Esophagus squamous epithelium (tissue), 5 donors: ENCODE measurements around the gene CTNNA1. TPM values are rescaled to one million over a fixed set of nuclear protein-coding genes. Genes with fewer than 3 reads are reported as not detected.

Source experiments
- DNase-seq: peaks from one replicate; lab custom pipeline; 2025; lab: John Stamatoyannopoulos, UW
- H3K27ac ChIP-seq, 4 donors: fragments of 200-600 bp; sonication (generic); one replicate each; pipeline ENCODE4 v1.5.1; 2016 to 2019; ENCODE audit warnings: mild to moderate bottlenecking in 1 of 4
- H3K27me3 ChIP-seq, 4 donors: fragments of 200-600 bp; sonication (generic); 1 replicate in 3 of 4; 2 replicates in 1 of 4; pipeline versions ENCODE4 v1.5.1 to v1.6.0; 2017 to 2021; ENCODE audit warnings: antibody characterized with exemption in 1 of 4
- H3K36me3 ChIP-seq, 3 donors: fragments of 200-600 bp; sonication (generic); one replicate each; pipeline ENCODE4 v1.5.1; 2016 to 2019
- H3K4me1 ChIP-seq, 3 donors: fragments of 200-600 bp; sonication (generic); one replicate each; pipeline ENCODE4 v1.5.1; 2017 to 2019
- H3K4me3 ChIP-seq, 4 donors: fragments of 200-600 bp; sonication (generic); 1 replicate in 3 of 4; 2 replicates in 1 of 4; pipeline ENCODE4 v1.5.1; 2016 to 2019; ENCODE audit warnings: mild to moderate bottlenecking in 2 of 4, moderate library complexity in 1 of 4
- H3K9me3 ChIP-seq, 3 donors: fragments of 200-600 bp; sonication (generic); one replicate each; pipeline ENCODE4 v1.5.1; 2016 to 2019
- CTCF ChIP-seq, 6 experiments: fragments of 450-650 bp in 4 of 6; fragments of 200-600 bp in 2 of 6; sonication (generic) in 2 of 6; IDR thresholded peaks; one replicate each; pipeline ENCODE4 v1.5.1; 2016 to 2019; ENCODE audit warnings: antibody characterized with exemption in 6 of 6, mild to moderate bottlenecking in 4 of 6, moderate library complexity in 4 of 6
- POLR2A ChIP-seq, 4 donors: fragments of 450-650 bp; IDR thresholded peaks; one replicate each; pipeline ENCODE4 v1.6.1; 2017; ENCODE audit warnings: antibody characterized with exemption in 4 of 4, mild to moderate bottlenecking in 4 of 4, moderate library complexity in 3 of 4
- WGBS, 2 donors: methylation state at CpG; one replicate each; pipeline ENCODE4 v1.1.5; 2018; 5-methylcytosine and 5-hydroxymethylcytosine counted together
- intact Hi-C: fragments of 100-400 bp; cut with DNase I; formaldehyde crosslinking; loops from one replicate; pipeline ENCODE4 v1.15.0; 2022
- total RNA-seq, 4 donors: library from RNA; depleted of rRNA; stranded (reverse); fragments of >200 nt; gene quantifications; one replicate each; pipeline ENCODE4 v1.1.0, GENCODE V29; 2016
- donor health status: DM: yes; HTN: yes; CAD: no.

The CTNNA1 gene
- total RNA-seq, 4 donors from 2014 or later, result 293 to 393 (median 348) TPM

DNA sequence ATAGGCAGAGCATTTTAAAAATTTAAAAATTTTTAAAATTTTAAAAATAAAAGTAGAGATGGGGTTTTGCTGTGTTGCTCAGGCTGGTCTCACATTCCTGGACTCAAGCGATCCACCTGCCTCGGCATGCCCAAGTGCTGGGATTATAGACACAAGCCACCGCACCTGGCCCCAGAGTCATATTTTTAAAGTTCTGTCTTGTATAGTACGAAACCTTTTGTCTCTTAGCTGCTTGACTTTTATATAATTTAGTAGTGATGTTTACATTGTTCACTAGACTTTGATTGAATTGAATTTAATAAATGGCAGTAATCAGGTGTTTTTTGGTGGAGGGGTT, 90.9 kb downstream of the CTNNA1 start:
- Histone ChIP-seq H3K27me3 (no peaks in the 10 kb centered on the region), H3K27ac (peak overlapping the region in 3 of 4 donors; percentile 35 to 72 (median 51)), H3K9me3 (no peaks in the 10 kb centered on the region), H3K4me3 (no peak overlapping the region), H3K4me1 (peaks cover 10 to 95% (median 38%) of the 10 kb centered on the region in 3 donors), H3K36me3 (peaks cover 0 to 14% (median 0%) of the 10 kb centered on the region in 3 donors)
- DNase-seq, result no peak
- 14 to 61% methylated on average over 4 of the region's 4 CpGs for WGBS, 2 donors
- intact Hi-C loops, result no loop called here
- TF ChIP-seq CTCF (IDR thresholded peaks at IDR 0.05), result no peak
- TF ChIP-seq POLR2A (IDR thresholded peaks at IDR 0.05), result no peak

- WGBS, 2 donors, result 22 to 27% methylated on average over 6 of the region's 6 CpGs
- no peak for DNase-seq
- no peak overlapping the region for H3K4me3 ChIP-seq
- H3K36me3 ChIP-seq, result peaks cover 0 to 14% (median 0%) of the 10 kb centered on the region in 3 donors
- no peaks in the 10 kb centered on the region for H3K9me3 ChIP-seq
- no peaks in the 10 kb centered on the region for H3K27me3 ChIP-seq
- peak overlapping the region; percentile 28 to 72 (median 43) for H3K27ac ChIP-seq
- intact Hi-C loops, result no loop called here
- peaks cover 10 to 97% (median 42%) of the 10 kb centered on the region in 3 donors for H3K4me1 ChIP-seq
- TF ChIP-seq POLR2A (IDR thresholded peaks at IDR 0.05) (no peak), CTCF (IDR thresholded peaks at IDR 0.05) (no peak)
These were observed 91.7 kb downstream of the CTNNA1 start for GRCh38 chr5:138844812-138845513.

- TF ChIP-seq POLR2A (IDR thresholded peaks at IDR 0.05), result no peak
- TF ChIP-seq CTCF (IDR thresholded peaks at IDR 0.05), result no peak
- 40 to 51% methylated on average over 3 of the region's 3 CpGs for WGBS, 2 donors
- Histone ChIP-seq H3K4me1 (peaks cover 3 to 87% (median 22%) of the 10 kb centered on the region in 3 donors), H3K9me3 (no peaks in the 10 kb centered on the region), H3K27me3 (no peaks in the 10 kb centered on the region), H3K27ac (no peak overlapping the region), H3K36me3 (peaks cover 0 to 4% (median 0%) of the 10 kb centered on the region in 3 donors), H3K4me3 (no peak overlapping the region)
- no peak for DNase-seq
- intact Hi-C loops, result no loop called here
These were observed 96.2 kb downstream of the CTNNA1 start for GRCh38 chr5:138849439-138849838.

DNA sequence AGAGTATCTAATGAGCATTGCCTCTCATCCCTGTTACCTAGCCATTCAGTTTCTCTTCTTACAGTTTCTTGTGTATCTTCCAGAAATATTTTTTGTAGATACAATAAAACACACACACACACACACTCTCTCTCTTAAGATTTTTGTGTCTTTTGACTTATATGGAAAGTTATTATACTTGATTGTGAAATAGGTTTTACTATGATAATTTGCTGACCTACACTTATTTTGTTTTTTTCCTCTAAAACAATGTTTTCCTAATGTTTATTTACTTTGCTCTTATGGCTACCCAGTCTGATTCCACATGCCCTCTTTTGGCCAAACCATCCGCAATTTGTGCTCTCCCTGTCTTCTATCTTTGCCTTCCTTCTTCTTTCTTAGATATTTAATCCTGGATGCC, 96.7 kb downstream of the CTNNA1 start:
- TF ChIP-seq POLR2A (IDR thresholded peaks at IDR 0.05) (no peak), CTCF (IDR thresholded peaks at IDR 0.05) (no peak)
- no peak for DNase-seq
- Histone ChIP-seq H3K36me3 (peaks cover 0 to 8% (median 0%) of the 10 kb centered on the region in 3 donors), H3K27ac (no peak overlapping the region), H3K9me3 (no peaks in the 10 kb centered on the region), H3K4me1 (peaks cover under 1 to 87% (median 18%) of the 10 kb centered on the region in 3 donors), H3K4me3 (no peak overlapping the region), H3K27me3 (no peaks in the 10 kb centered on the region)
- intact Hi-C loops, result no loop called here
- 69 to 73% methylated on average over 1 of the region's 1 CpG for WGBS, 2 donors

GRCh38 chr5:138850865-138851435, 97.7 kb downstream of the CTNNA1 start:
- H3K4me1 ChIP-seq, result peaks cover 0 to 83% (median 9%) of the 10 kb centered on the region in 3 donors
- H3K27me3 ChIP-seq, result no peaks in the 10 kb centered on the region
- DNase-seq, result no peak
- no peak overlapping the region for H3K4me3 ChIP-seq
- no peak overlapping the region for H3K27ac ChIP-seq
- intact Hi-C loops, result no loop called here
- H3K36me3 ChIP-seq, result peaks cover 0 to 8% (median 0%) of the 10 kb centered on the region in 3 donors
- H3K9me3 ChIP-seq, result no peaks in the 10 kb centered on the region
- TF ChIP-seq CTCF (IDR thresholded peaks at IDR 0.05) (no peak), POLR2A (IDR thresholded peaks at IDR 0.05) (no peak)
- WGBS, 2 donors, result 39 to 53% methylated on average over 2 of the region's 2 CpGs
